Liver (tissue), 9 donors: ENCODE data around the gene GJB5. TPM values are rescaled to one million over a fixed set of nuclear protein-coding genes. Genes with fewer than 3 reads are reported as not detected.

Source experiments
- DNase-seq: peaks from one replicate; pipeline ENCODE4 v3.0.0-alpha.2; 2017; ENCODE audit warnings: low spot score
- H3K27ac ChIP-seq, 2 donors: one replicate each; pipeline ENCODE4 v1.7.0; 2013; ENCODE audit warnings: inconsistent platforms in 2 of 2, low read length in 2 of 2, control low read depth in 1 of 2, low read depth in 1 of 2, mild to moderate bottlenecking in 1 of 2
- H3K27me3 ChIP-seq, 4 donors: one replicate each; pipeline versions ENCODE4 v1.6.1 to v1.7.0; 2013; ENCODE audit warnings: low read length in 3 of 4, inconsistent platforms in 1 of 4, mild to moderate bottlenecking in 1 of 4, moderate library complexity in 1 of 4; ENCODE audit not compliant: control insufficient read depth in 4 of 4, insufficient read depth in 4 of 4
- H3K36me3 ChIP-seq, 4 donors: one replicate each; pipeline versions ENCODE4 v1.6.1 to v1.7.0; 2013; ENCODE audit warnings: low read length in 3 of 4, mild to moderate bottlenecking in 3 of 4, low read depth in 1 of 4, moderate library complexity in 1 of 4; ENCODE audit not compliant: control insufficient read depth in 4 of 4, insufficient read depth in 3 of 4
- H3K4me1 ChIP-seq, 4 donors: one replicate each; pipeline versions ENCODE4 v1.6.1 to v1.7.0; 2013; ENCODE audit warnings: low read length in 3 of 4, mild to moderate bottlenecking in 3 of 4, moderate library complexity in 1 of 4; ENCODE audit not compliant: control insufficient read depth in 4 of 4, insufficient read depth in 4 of 4
- H3K4me3 ChIP-seq, 3 donors: one replicate each; pipeline versions ENCODE4 v1.6.1 to v1.7.0; 2013; ENCODE audit warnings: low read length in 3 of 3, control low read depth in 1 of 3, low read depth in 1 of 3, mild to moderate bottlenecking in 1 of 3
- H3K9ac ChIP-seq, 2 donors: one replicate each; pipeline ENCODE4 v1.7.0; 2013; ENCODE audit warnings: low read length in 2 of 2, mild to moderate bottlenecking in 2 of 2, moderate library complexity in 2 of 2, control low read depth in 1 of 2, low read depth in 1 of 2
- H3K9me3 ChIP-seq, 4 donors: one replicate each; pipeline versions ENCODE4 v1.6.1 to v1.7.0; 2013; ENCODE audit warnings: low read length in 3 of 4; ENCODE audit not compliant: control insufficient read depth in 4 of 4
- ATF3 ChIP-seq: IDR thresholded peaks from 2 replicates; pipeline ENCODE4 v1.6.1; 2016; ENCODE audit warnings: antibody characterized with exemption
- CTCF ChIP-seq: fragments of 150-350 bp; IDR thresholded peaks from 2 replicates; pipeline ENCODE4 v1.5.1; 2017; ENCODE audit warnings: improper control_type of control experiment, low read depth, low read length; ENCODE audit not compliant: missing input control
- EGR1 ChIP-seq, 2 donors: IDR thresholded peaks; 2 replicates each; pipeline ENCODE4 v1.6.1; 2016 to 2018; ENCODE audit warnings: antibody characterized with exemption in 2 of 2, low read depth in 2 of 2
- FOXA1 ChIP-seq: IDR thresholded peaks from 2 replicates; pipeline ENCODE4 v1.6.1; 2016; ENCODE audit warnings: antibody characterized with exemption
- FOXA2 ChIP-seq: IDR thresholded peaks from 2 replicates; pipeline ENCODE4 v1.6.1; 2016; ENCODE audit warnings: antibody characterized with exemption
- GABPA ChIP-seq, 2 donors: IDR thresholded peaks in 1 of 2; conservative IDR thresholded peaks in 1 of 2; 2 replicates each; pipeline ENCODE4 v1.6.1; 2016; ENCODE audit warnings: antibody characterized with exemption in 2 of 2, mild to moderate bottlenecking in 1 of 2, moderate library complexity in 1 of 2
- HNF4A ChIP-seq, 2 donors: conservative IDR thresholded peaks; 2 replicates each; pipeline ENCODE4 v1.6.1; 2016; ENCODE audit warnings: antibody characterized with exemption in 2 of 2, mild to moderate bottlenecking in 2 of 2
- HNF4G ChIP-seq: IDR thresholded peaks from 2 replicates; pipeline ENCODE4 v1.6.1; 2016; ENCODE audit warnings: antibody characterized with exemption
- JUND ChIP-seq, 2 donors: IDR thresholded peaks; 2 replicates each; pipeline ENCODE4 v1.6.1; 2016; ENCODE audit warnings: antibody characterized with exemption in 2 of 2
- MAX ChIP-seq: IDR thresholded peaks from 2 replicates; pipeline ENCODE4 v1.6.1; 2016; ENCODE audit warnings: antibody characterized with exemption
- RAD21 ChIP-seq, 2 donors: IDR thresholded peaks; 2 replicates each; pipeline ENCODE4 v1.6.1; 2016; ENCODE audit warnings: antibody characterized with exemption in 2 of 2, mild to moderate bottlenecking in 2 of 2
- REST ChIP-seq: IDR thresholded peaks from 2 replicates; pipeline ENCODE4 v1.6.1; 2016; ENCODE audit warnings: antibody characterized with exemption, mild to moderate bottlenecking
- SP1 ChIP-seq: IDR thresholded peaks from 2 replicates; pipeline ENCODE4 v1.6.1; 2018; ENCODE audit warnings: antibody characterized with exemption, mild to moderate bottlenecking
- TAF1 ChIP-seq: conservative IDR thresholded peaks from 2 replicates; pipeline ENCODE4 v1.6.1; 2016; ENCODE audit warnings: antibody characterized with exemption, mild to moderate bottlenecking
- YY1 ChIP-seq: IDR thresholded peaks from 2 replicates; pipeline ENCODE4 v1.6.1; 2016; ENCODE audit warnings: antibody characterized with exemption, mild to moderate bottlenecking
- ZBTB33 ChIP-seq: IDR thresholded peaks from 2 replicates; pipeline ENCODE4 v1.6.1; 2016; ENCODE audit warnings: antibody characterized with exemption
- WGBS: extraction: QIAGEN DNeasy Blood & Tissue Kit; methylation state at CpG from one replicate; pipeline ENCODE4 v1.1.7; 2013; 5-methylcytosine and 5-hydroxymethylcytosine counted together
- polyA plus RNA-seq, 2 donors: library from polyadenylated mRNA; stranded (reverse) in 1 of 2; unstranded in 1 of 2; fragments of 200-250 nt in 1 of 2; fragments of >200 nt in 1 of 2; fragmentation: Nextera tagmentation in 1 of 2; extraction: Ambion mirVana in 1 of 2; gene quantifications; one replicate each; pipeline versions ENCODE4 v1.2.1 to v1.2.3, GENCODE V29; 2013 to 2015
- total RNA-seq, 2 donors: library from RNA; depleted of rRNA; stranded (reverse); fragments of >200 nt; gene quantifications; one replicate each; pipeline ENCODE4 v1.2.3, GENCODE V29; 2014
- donor health status: healthy.
- donor health status: healthy.
- donor health status: healthy.
- donor health status: healthy.
- donor health status: healthy.

Gene GJB5
- total RNA-seq = not detected
- polyA plus RNA-seq = not detected

- WGBS = 79% methylated on average over 13 of the region's 13 CpGs
- TF ChIP-seq FOXA1 (no peak), EGR1 (IDR thresholded peaks at IDR 0.05; ENCODE audit: low read depth in 2 of 2) (no peak), MAX (no peak), ZBTB33 (no peak), TAF1 (no peak), HNF4G (no peak), GABPA (IDR thresholded peaks at IDR 0.05 in 1 of 2, conservative IDR thresholded peaks at IDR 0.05 in 1 of 2) (no peak), JUND (IDR thresholded peaks at IDR 0.05) (no peak), CTCF (no peak), REST (no peak)
- H3K27me3 ChIP-seq = no peaks in the 10 kb centered on the region
- no peak within 1 kb of the TSS for H3K9ac ChIP-seq
- H3K4me3 ChIP-seq = no peak within 1 kb of the TSS
- DNase-seq = no peak
- no peaks in the 10 kb centered on the region for H3K4me1 ChIP-seq
- no peak within 1 kb of the TSS for H3K27ac ChIP-seq
- no peaks in the 10 kb centered on the region for H3K9me3 ChIP-seq
- no peaks in the 10 kb centered on the region for H3K36me3 ChIP-seq
Observed at GRCh38 chr1:34754964-34755637, at the start of gene GJB5. GJB5 (plus strand) TSS chr1:34755047; CDS start chr1:34757331, 2,284 bp downstream.

- Histone ChIP-seq H3K4me3 (no peak overlapping the region), H3K9ac (no peak overlapping the region), H3K9me3 (no peaks in the 10 kb centered on the region), H3K27me3 (peaks cover 0 to 2% (median 0%) of the 10 kb centered on the region in 4 donors), H3K36me3 (no peaks in the 10 kb centered on the region), H3K4me1 (peaks cover 0 to 4% (median under 1%) of the 10 kb centered on the region in 4 donors), H3K27ac (no peak overlapping the region)
- 53% methylated on average over 3 of the region's 3 CpGs for WGBS
- DNase-seq = no peak
- TF ChIP-seq HNF4A (conservative IDR thresholded peaks at IDR 0.05) = no peak
- no peak for TF ChIP-seq RAD21 (IDR thresholded peaks at IDR 0.05)
- no peak for TF ChIP-seq ATF3
- no peak for TF ChIP-seq GABPA (IDR thresholded peaks at IDR 0.05 in 1 of 2, conservative IDR thresholded peaks at IDR 0.05 in 1 of 2)
- no peak for TF ChIP-seq REST
- no peak for TF ChIP-seq FOXA2
- no peak for TF ChIP-seq TAF1
- no peak for TF ChIP-seq YY1
- no peak for TF ChIP-seq HNF4G
- no peak for TF ChIP-seq SP1
- no peak for TF ChIP-seq CTCF
- no peak for TF ChIP-seq MAX
- no peak for TF ChIP-seq EGR1 (IDR thresholded peaks at IDR 0.05; ENCODE audit: low read depth in 2 of 2)
Observed at GRCh38 chr1:34705077-34705476, 49.8 kb upstream of the GJB5 start.
